KG1 (cell line): ENCODE measurements around the gene SMYD3.
"Not testable (repeated sequence)": the region's sequence is repeated elsewhere in the genome, so short reads cannot be mapped to it uniquely, and the experiment has no call there.

Experiments
- DNase-seq: peaks from one replicate; lab custom pipeline; 2025; lab: John Stamatoyannopoulos, UW

SMYD3 gene

GRCh38 chr1:245988393-245989078 lies 518.5 kb downstream of the SMYD3 start:
- DNase-seq, result no peak

DNA sequence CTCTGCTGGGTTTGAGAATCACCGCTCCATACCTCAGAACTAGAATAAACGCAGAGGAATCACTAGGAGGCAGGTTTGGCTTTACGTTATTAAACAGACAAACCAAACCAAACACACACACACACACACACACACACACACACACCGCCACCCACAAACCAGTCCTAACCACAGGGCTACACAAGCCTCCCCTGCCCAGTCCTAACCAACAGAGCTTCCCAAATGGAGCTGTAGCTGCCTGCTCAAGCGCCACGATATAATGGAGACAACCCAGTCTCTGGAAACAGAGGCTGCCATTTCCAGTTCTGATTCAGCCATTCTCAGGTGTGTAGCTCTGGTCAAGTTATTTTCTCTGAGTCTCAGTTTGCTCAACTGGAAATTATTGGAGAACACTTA lies 519.1 kb downstream of the SMYD3 start:
- DNase-seq, result no peak

GRCh38 chr1:245987577-245987976 lies 519.5 kb downstream of the SMYD3 start:
- no peak for DNase-seq

- DNase-seq, result no peak
Measured at GRCh38 chr1:245987219-245987545, 519.9 kb downstream of the SMYD3 start.

GRCh38 chr1:245986404-245987218 lies 520.5 kb downstream of the SMYD3 start:
- DNase-seq, result no peak

DNA sequence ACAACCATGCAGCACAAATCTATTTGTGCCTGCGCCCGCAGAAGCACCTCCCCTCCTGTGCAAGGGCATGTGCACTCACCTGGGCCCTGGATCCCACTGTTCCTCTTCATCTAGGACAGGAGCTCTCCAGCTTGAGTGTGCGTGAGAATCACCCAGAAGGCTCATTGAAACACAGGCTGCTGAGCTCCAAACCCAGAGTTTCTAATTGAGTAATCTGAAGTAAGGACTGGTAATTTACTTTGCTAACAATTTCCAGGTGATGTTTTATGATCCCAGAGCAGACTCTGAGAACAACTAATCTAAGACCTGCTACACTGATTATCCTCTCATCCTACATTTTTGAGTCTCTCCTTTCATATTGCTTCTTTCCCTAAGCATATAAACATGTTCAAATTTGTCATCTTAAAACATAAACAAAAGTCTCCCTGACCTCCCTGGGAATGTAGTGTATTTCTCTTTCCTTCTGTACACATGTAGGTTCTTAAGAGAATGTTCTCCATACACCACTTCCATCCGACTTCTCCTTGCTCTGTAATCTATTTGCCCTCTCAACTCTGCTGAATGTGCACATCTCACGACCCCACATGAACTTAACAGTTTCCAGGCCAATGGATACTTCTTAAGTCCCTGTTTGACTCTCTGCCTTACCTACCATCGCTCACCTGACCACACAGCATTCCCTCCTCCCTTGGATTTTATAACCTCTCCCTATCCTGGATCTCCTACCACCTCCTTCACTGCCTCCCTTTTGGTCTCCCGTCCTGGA lies 522.5 kb downstream of the SMYD3 start:
- no peak for DNase-seq

GRCh38 chr1:245983294-245983967 lies 523.6 kb downstream of the SMYD3 start:
- DNase-seq, result no peak

DNA sequence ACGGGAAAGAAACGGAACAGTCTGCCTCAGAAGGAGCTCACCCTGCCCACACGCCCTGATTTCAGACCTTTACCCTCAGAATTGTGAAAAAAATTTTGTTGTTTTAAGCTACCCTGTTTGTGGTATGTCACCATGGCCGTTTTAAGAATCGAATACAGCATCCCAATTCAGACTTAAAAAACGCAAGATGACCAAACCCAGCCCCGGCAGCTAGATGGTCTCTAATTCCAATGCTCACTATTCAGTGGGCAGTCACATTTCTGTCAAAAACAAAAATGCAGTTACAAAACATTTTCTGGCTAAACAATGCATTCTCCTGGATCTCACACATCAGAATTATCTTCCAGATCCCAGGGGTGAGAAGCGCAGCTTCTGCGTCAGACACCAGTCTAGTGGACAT lies 527.5 kb downstream of the SMYD3 start:
- DNase-seq, result no peak

DNA sequence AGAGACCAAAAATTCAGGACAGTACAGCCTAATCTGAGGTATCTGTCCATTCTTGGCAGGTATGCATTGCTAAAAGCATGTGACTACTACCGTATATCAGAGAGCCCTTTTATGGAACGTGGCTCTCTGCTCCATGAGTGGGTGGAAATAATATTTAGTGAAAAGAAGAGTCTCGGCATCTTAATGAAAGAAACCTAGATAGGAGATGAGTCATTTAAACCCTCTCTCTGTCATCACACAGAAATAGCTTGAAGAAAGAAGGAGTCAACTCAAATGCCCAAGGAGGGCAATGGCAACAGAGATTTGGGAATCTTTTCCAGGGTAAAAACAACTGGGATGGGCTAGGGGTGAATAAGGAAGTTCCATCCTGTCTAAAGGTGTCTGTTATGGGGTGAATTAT lies 528.2 kb downstream of the SMYD3 start:
- no peak for DNase-seq

DNA sequence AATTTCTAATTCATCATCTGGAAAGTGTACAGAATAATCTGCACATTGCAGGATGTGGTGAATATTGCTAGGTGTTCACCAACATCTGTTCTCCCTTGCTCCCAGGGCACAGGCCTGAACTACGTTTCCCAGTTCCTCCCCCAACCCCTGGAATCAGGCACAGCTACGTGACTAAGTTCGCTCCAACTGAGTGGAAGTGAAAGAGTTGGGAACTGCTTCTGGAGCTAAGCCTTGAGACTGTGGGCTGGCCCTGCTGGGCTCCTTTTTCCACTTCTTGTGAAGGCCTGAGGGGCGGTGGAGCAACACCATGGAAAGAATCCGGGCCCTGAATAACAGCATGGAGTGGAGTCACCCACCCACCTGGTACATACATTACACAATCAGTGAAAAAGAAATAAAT lies 534.6 kb downstream of the SMYD3 start:
- DNase-seq, result no peak

- DNase-seq, result no peak
Measured at GRCh38 chr1:245971711-245972085, 535.4 kb downstream of the SMYD3 start.

DNA sequence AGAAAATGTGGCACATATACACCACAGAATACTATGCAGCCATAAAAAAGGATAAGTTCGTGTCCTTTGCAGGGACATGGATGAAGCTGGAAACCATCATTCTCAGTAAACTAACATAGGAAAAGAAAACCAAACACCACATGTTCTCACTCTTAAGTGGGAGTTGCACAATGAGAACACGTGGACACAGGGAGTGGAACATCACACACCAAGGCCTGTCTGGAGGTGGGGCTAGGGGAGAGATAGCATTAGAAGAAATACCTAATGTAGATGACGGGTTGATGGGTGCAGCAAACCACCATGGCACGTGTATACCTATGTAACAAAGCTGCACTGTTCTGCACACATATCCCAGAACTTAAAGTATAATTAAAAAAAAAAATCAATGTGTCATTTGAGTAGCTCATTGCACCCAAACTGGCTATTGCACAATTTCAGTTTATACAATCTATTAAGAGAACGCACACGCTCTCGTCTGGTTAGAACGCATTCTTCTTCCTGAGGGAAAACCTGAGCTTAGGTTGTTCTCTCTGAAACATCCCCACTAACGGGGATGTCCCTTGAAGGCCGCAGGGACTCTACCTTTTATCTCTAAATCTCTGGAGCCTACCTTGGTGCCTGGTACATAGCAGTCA lies 535.9 kb downstream of the SMYD3 start:
- not testable (repeated sequence) for DNase-seq

- no peak for DNase-seq
Measured at GRCh38 chr1:245969283-245969682, 537.8 kb downstream of the SMYD3 start.

GRCh38 chr1:245968775-245969174 lies 538.3 kb downstream of the SMYD3 start:
- DNase-seq, result no peak

- no peak for DNase-seq
Measured at GRCh38 chr1:245965398-245965797, 541.7 kb downstream of the SMYD3 start.

GRCh38 chr1:245963649-245964048 lies 543.4 kb downstream of the SMYD3 start:
- DNase-seq, result no peak

GRCh38 chr1:245962453-245962852 lies 544.6 kb downstream of the SMYD3 start:
- no peak for DNase-seq

DNA sequence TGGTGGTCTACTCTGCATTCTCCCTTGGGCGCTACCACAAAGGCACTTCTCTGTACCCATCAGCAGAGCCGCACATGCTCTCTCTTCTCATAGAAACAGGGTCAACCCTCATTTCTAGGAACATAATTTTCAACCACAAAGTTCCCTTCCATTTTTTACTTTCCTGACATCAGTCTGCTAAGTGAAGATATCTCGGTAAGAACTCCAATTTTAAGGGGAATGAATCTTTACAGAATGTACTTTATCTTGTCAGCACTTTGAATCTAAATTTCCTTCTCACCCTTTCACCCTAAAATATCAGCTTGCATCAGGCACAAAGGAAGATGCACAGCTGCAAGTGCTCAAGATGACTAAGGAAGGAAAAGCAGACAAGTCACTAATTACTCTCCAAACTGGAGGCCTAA lies 545.9 kb downstream of the SMYD3 start:
- DNase-seq, result no peak

GRCh38 chr1:245960171-245960570 lies 546.9 kb downstream of the SMYD3 start:
- DNase-seq, result no peak

GRCh38 chr1:245958016-245958415 lies 549.1 kb downstream of the SMYD3 start:
- no peak for DNase-seq

DNA sequence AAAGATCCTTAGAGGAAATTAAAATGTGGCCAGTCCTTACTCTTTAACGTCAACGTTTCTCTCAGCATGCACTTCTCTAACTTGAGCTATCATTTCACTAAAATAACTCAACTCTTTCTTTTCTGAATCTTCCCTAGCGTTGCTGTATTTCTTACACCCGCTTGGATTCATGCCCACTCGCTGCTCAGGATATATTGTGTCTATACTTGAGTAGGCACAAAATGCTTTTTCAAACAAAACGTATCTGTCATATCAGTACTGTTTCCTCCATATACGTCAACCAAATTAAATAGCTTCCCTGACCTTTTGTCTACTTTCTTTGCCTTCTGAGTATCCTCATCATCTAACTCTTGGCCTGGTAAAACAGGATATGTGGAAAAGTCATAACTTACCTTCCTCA lies 549.7 kb downstream of the SMYD3 start:
- no peak for DNase-seq

- peak; percentile 28 for DNase-seq
Measured at GRCh38 chr1:245956225-245956624, 550.9 kb downstream of the SMYD3 start.
